GM18858 (cell line): ENCODE results near the gene FUT7.
"Not testable (repeated sequence)": the region's sequence is repeated elsewhere in the genome, so short reads cannot be mapped to it uniquely, and the experiment has no call there.

Experiments used
- ATAC-seq: cut with Tn5 transposase; IDR thresholded peaks from one replicate; pipeline ENCODE4 v1.9.1; 2021; ENCODE audit not compliant: unreplicated experiment

FUT7 gene

DNA sequence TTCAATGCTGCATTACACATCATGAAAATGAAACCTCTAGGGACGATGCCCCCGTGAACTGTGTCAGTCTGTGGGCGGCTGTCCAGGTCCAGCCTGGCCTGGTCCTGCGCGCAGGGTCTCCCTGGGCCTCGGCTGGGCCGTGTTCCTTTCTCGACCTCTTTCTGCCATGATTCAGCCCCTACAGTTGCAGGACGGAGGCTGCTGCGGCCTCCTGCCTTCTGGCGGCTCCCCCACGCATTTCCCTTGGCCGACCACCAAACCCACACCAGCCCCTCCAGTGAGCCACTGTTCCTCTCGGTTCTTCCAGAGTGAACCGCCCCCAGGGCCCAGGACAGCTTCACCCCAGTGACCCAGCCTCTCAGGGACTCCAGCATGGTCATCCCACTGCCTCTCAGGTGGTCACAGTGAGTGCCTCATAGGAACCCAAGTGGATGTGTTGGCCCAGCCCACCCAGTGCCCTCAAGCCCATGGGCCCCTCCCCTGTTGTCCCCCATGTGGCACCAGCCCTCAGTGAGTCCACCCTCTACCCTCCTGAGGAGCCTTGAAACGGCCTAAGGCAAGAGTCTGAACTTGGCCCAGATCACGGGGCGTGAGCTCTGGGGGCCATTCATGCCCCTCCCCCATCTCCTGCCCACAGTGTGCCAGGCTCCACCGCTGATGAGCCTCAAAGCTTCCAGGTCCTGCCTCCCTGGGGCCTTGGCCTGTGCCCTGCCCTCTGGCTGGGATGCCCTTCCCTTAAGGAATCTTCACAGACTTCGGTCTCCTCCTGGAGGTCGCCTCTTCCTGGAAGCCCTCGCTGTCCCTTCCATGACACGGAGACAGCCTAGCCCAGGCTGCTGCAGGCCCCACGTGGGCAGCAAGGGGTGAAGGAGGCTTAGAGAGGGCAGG, 25.5 kb downstream of the FUT7 start:
- no peak for ATAC-seq

DNA sequence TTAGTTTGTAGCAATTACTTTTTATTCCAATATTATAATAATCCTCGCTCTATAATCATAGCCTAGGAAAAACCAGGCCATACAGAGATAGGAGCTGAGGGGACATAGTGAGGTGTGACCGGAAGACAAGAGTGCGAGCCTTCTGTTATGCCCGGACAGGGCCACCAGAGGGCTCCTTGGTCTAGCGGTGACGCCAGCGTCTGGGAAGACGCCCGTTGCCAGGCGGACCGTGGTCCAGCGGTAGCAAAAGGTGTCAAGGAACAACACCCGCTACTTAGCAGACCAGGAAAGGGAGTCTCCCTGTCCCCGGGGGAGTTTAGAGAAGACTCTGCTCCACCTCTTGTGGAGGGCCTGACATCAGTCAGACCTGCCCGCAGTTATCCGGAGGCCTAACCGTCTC, 27.6 kb downstream of the FUT7 start:
- ATAC-seq, result not testable (repeated sequence)

DNA sequence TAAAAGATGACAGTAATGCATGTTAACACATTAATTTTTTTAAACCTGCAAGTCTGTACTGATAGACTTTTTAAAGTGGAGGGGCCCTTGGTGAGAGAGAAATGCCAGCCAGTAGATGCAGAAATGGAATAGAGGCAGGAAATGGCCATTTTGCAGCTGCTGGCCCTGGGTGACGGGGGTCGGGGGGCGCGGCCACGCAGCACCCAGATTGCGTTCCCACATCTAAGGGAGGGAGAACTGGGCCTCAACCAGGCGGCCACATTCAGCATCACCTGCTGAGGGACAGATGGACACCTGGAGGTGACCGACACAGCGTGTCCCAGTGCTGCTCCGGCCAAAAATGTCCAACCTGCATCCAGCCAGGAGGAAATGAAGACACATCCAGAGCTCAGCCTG, 29.2 kb downstream of the FUT7 start:
- no peak for ATAC-seq

DNA sequence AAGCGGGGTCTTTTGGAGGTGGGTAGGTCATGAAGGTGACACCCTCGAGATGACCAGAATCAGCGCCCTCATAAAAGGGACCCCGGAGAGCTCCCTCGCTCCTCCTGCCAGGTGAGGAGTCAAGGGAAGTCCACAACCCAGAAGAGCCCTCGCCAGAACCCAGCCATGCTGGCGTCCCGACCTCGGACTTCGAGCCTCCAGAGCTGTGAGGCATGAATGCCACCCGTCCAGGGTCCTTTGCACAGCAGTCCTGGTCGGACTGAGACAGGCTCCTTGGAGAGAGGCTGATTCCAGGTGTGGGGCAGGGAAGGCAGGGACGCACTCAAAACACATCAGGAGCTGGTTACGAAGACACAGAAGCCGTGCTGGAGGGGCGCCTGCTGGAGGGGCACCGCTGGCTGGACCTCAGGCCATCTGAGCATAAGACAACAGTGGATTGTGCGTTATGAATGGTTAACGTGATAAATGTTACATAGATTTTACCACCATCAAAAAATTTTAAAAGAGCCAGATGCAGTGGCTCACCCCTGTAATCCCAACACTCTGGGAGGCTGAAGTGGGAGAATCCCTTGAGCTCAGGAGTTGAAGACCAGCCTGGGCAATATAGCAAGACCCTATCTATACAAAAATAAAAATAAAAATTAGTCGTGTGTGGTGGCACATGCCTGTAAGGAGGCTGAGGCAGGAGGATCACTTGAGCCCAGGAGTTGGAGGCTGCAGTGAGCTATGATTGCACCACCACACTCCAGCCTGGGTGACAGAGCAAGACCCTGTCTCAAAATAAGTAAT, 29.8 kb downstream of the FUT7 start:
- ATAC-seq, result no peak

DNA sequence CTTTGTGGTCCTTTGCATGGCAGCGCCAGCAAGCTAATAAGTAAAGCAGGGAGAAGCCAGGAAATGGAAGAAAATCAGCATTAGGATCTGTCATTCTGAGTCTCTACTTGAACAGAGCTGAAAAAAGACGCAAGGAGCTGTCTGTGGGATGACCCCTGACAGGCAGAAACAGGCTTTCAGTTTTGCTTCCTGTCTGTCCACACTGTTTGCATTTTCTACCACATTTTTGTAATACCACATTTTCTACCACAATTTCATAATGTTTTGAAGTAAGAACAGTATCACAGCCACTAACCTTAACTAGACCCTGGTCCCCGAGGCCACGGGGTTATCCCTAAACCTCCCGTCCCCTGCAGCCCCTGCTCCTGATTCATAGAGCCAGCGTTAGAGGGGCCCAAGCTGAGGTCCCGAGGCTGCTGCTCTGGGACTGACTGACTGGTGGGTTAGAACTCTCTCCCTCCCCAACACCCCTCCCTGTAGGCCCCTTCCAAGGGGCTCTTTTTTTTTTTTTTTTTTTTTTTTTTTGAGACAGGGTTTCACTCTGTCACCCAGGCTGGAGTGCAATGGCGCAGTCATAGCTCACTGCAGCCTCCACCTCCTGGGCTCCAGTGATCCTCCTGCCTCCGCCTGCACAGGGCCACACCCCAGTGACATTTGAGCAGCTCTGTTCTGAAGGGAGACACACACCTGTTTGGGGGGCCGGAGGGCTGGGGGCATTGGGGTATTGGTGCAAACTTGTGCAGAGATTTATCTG, 31.5 kb downstream of the FUT7 start:
- peak; percentile 71 for ATAC-seq

DNA sequence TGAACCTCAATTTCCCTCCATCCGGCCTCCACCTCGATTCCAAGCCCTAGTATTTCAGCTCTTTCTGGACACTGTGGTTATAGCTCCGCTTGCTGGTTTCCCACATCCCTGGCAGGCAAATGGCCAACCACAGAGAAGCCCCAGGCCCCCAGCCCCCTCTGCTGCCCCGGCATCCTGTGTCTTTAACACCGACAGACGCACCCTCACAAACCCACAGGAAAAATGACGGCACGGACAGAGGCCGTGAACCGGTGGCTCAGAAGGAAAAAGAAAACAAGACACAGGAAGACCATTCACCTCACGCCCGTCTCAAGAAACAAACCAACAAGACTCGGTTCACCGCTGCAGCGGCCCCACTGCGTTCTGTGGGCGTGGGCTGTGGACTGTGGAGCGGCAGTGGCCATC, 34.1 kb downstream of the FUT7 start:
- no peak for ATAC-seq

DNA sequence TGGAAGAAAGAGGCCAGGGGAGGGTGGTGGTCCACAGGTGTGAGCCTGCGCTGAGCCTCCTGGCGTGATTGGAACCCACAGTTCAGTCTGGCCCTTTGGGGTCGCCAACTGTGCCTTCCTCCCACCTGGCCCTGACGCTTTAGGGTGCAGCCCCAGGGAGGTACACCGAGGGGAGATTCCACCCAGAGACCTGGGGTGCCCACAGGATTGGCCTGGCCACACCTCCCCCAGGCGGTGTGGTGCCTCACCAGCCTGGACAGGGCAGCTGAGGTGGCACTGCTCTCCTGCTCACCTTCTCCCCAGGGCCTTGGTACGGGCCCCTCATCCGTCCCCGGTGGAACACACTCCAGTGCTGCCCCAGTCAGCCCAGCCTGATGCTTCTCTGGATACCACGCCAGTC, 34.5 kb downstream of the FUT7 start:
- no peak for ATAC-seq

DNA sequence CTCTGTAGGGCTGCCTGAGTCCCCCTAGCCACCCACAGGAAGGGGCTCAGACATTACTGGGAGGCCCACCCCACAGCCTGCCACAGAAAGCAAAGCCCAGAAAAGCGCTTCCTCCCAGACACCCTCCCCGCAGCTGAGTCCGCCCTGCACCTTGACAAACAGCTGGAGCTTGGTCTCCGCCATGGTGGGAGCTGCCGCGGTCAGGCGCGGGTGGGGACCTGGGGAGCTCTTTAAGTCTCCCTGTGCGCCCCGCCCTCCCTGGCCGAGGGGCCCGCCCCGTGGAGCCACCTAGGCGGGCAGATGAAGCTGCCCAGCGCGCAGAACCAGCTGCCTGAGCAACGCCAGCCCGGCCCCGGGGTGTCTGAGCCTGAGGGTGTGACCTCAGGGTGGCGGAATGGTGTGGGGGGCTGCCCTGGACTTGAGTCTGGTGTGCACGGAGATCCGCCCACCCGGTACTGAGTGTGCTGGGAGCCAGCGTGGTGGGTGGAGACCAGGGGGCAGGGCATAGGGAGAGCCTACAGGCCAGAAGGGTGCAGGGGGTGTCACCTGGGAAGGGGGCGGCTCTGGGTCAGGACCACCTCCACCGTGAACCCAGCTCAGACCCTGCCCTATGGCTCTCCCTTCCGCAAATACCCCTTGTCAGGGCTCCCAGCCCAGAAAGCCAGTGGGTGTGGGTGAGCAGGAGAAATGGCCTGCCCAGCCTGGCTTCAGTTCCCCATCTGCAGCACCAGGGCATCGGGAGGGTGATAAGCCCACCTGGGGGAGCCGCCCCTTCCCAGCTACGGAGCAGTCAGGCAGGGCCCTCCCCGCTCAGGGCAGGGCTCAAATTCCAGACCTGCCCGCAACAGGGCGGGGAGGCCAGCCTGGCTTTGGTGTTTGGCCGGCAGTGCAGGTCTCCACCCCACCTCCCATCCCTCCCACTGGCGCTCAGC, 35.3 kb downstream of the FUT7 start, which contains the start of gene CLIC3:
TSS of gene CLIC3 (minus strand) at position 208 of the 932 bp plus-strand sequence. CDS start at position 183, 25 bp downstream.
- no peak for ATAC-seq

DNA sequence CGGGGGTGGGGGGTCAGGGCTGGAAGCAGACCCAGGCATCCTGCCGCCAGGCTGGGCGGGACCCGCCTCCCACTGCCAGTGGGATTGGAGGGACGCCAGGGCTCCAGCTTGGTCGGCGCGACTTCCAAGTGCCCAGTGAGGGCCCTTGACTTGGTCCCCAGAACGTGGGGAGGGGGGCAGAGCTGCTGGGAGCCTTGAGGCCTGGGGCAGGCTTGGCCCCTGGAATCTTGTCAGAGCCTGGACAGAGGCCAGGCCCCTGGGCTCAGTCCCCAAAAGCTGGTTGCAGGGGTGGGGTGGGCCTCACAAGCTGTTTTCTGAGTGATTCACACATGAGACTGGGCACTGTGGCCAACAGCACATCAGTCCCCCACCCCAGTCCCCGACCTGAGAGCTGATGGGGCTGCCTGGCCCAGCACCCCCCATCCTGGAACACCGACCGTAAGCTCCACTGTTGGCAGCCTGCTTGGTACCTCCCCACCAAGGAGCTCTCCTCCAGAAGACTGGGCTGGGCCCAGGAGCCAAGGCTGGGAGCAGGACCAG, 36.0 kb downstream of the FUT7 start:
- no peak for ATAC-seq

DNA sequence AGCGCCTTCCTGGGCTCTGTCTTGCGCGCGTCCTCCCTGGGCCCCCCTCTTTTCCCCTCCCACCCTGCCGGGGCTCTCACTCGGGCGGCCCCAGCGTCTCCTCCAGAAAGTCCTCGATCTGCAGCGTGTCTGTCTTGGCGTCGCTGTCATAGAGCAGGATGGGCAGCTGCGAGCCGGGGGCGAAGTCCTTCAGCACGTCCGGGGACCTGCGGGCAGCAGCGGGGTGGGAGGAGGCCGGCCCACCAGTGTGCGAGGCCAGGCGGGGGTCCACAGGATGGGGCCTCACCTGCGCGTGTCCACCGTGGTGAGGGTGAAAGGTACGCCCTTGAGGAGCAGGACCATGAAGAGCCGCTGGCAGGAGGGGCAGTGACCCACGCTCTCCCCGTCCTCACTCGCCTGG, 36.5 kb downstream of the FUT7 start:
- no peak for ATAC-seq

DNA sequence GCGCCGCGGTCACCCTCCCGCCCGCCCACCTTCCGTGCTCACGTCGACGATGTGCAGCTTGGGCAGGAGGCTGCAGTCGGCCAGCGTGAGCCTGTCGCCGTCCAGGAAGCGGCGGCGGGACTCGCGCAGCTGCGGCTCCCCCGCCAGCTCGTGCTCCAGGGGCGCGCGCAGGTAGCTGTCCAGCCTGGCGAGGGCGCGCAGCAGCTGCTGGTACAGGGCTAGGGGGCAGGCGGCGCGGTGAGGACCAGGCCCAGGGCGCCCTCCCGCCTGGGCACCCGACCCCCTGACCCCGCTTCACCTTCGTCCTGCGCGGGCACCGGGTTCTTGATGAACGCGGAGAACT, 37.0 kb downstream of the FUT7 start:
- ATAC-seq, result no peak

DNA sequence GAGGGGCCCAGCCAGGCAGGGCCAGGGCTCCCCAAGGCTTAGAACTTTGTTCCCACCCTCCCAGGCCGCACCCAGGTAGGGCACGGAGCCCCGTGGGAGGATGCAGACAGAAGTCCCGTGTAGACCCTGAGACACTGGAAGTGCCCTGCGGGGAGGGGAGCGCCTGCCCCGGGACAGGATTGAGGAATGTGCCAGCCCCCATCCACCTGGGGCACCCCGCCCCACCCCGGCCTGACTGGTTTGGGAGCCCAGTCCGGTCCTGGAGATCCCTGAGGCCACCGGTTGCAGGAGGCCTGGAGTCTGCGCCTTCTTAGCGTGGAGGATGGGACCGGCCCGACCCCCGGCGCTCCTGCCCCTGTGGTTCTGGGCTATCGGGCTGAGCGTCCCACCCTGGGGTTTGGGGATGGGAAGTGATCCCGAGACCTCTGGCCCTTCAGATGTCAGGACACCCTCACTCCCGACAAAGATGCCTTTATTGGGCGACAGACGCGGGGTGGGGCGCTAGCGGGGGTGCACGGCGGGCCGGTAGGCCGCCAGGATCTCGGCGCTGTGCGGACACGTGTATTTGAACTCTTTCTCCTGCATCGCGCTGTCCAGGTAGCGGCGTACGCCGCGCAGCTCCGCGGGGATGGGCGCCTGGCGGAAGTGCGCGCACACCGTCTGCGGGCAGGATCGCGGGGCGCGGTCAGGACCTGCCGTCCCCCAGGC, 37.6 kb downstream of the FUT7 start:
- no peak for ATAC-seq

DNA sequence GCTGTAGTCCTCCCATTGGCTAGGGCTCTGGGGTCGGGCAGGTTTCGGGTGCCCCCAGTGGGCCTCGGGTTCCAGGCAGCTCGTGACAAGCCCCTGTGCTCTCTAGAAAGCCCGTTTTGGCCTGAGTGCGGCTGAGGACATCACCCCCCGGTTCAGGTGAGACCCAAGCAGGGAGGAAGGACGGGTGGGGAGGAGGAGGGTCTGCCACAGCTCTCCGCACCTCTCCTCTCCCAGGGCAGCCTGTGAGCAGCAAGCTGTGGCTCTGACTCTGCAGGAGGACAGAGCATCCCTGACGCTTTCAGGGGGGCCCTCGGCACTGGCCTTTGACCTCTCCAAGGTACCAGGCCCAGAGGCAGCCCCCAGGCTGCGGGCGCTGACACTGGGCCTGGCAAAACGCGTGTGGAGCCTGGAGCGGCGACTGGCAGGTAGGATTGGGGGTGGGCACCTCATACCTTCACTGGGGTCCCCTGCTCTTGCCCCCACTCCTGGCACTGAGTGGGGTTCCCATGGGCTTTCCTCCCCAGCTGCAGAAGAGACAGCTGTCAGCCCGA, 39.0 kb downstream of the FUT7 start:
- ATAC-seq, result no peak

DNA sequence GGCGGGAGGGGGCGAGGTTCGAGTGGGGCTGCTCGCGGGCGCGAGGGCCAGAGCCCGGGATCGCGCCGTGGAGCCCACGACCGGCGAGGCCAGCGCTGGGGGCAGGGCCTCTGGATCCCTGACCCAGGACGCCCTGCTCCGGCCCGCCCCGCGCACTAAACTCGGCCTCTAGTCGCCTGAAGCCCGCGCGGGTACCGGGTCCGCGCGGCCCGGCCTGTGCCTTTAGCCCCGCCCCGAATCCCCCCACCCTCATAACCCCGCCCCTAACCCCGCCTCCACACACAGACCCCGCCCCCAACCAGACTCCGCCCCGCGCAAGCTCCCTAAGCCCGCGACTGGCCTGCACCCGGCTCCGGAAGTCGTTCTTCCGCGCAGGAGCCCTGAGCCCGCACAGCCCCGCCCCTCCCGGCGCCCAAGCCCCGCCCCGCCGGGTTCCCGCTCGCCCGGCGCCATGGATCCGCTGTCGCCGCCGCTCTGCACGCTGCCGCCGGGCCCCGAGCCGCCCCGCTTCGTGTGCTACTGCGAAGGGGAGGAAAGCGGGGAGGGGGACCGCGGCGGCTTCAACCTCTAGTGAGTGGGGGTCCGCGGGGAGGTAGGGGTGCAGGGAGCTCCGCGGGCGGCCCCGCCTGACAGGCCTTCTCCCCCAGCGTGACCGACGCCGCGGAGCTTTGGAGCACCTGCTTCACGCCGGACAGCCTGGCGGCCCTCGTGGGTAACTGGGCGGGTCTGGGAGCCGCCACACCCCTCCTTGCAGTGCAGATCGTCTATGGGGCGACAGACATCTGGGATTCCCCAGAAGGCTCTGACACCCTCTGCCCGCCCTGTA, 39.7 kb downstream of the FUT7 start, which contains the start of gene PAXX:
TSS of gene PAXX (plus strand) at position 430 of the 826 bp plus-strand sequence. CDS start at position 452, 22 bp downstream.
- peak; percentile 39 for ATAC-seq

DNA sequence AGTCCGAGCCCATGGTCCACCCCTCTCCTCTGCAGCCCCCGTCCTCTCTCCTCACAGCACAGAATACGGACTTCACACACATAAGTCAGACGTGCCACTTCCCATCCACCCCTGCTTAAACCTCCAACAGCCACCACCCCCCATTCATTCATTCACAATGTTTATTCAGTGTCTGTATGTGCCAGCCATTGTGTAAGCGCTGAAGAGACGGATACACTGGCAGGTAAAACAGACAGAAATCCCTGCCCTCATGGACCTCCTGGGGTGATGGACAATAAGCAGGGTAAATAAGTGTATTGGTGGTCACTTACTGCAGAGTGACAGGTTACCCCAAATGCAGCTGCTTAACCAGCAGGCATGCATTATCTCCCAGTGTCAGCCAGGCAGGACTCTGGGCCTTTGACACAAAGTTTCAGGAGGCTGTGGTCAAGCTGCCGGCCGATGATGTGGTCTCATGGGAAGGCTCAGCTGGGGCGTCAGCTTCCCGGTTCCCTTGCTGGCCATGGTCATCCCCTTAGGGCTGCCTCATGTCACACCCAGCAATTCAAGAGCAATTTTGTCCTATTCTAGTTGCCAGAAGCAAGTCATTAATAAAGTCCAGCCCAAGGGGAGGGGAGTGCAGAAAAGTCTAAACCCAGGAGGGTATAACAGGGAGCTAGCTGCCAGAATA, 41.5 kb downstream of the FUT7 start:
- ATAC-seq, result no peak

DNA sequence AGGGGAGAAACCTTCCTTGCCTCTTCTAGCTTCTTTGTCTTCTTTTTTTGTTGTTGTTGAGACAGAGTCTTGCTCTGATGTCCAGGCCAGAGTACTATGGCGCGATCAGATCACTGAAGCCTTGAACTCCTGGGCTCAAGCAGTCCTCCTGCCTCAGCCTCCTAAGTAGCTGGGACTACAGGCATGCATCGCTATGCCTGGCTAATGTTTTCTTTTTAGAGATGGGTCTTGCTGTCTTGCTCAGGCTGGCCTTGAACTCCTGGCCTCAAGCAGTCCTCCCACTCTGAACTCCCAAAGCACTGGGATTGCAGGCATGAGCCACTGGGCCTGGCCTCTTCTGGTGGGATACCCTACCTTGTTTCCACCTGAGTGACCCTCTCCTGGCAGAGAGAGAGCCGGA, 43.0 kb downstream of the FUT7 start:
- no peak for ATAC-seq

DNA sequence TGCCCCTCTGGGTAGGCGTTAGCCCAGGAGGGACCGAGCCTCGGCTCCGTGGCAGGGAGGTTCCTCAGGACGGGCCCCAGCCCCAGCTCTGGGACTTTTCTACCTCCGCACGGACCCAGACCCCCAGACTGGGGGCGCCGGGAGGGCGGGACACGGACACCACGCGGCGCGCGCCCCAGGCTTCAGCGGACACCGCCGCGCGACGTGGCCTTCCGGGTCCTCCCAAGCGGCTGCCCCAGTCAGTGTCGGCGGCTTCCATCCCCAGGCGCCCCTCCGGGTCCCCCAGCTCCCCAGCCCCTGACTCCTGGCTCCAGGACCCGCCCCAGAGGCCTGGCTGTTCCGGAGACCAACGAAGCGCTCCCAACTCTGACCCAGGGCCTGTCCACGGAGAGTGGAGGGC, 46.0 kb downstream of the FUT7 start:
- no peak for ATAC-seq
